Body of pancreas (tissue), 4 donors: ENCODE data around the gene IFNA1. TPM values are rescaled to one million over a fixed set of nuclear protein-coding genes. Genes with fewer than 3 reads are reported as not detected.
"Not testable (repeated sequence)": the region's sequence is repeated elsewhere in the genome, so short reads cannot be mapped to it uniquely, and the experiment has no call there.

ENCODE experiments used
- ATAC-seq: fragments of 150-250 bp; one replicate; pipeline ENCODE4 v1.9.1; 2016
- DNase-seq, 4 donors: peaks; one replicate each; pipeline ENCODE4 v3.0.0-alpha.2; 2019
- H3K27ac ChIP-seq, 4 donors: fragments of 200-600 bp; sonication (generic); 1 replicate in 3 of 4; 2 replicates in 1 of 4; pipeline versions ENCODE4 v1.5.1 to v1.6.1; 2016 to 2019; ENCODE audit warnings: mild to moderate bottlenecking in 1 of 4, mixed read lengths in 1 of 4, moderate library complexity in 1 of 4
- H3K27me3 ChIP-seq, 2 donors: fragments of 200-600 bp; sonication (generic); one replicate each; pipeline ENCODE4 v1.6.0; 2016; ENCODE audit warnings: mild to moderate bottlenecking in 1 of 2
- H3K36me3 ChIP-seq, 2 donors: fragments of 200-600 bp; sonication (generic); replicated peaks in 1 of 2; 2 replicates each; pipeline ENCODE4 v1.5.1; 2016; ENCODE audit warnings: low read depth in 2 of 2; ENCODE audit not compliant: insufficient read depth in 1 of 2
- H3K4me1 ChIP-seq: fragments of 200-600 bp; sonication (generic); one replicate; pipeline ENCODE4 v1.6.0; 2016
- H3K4me3 ChIP-seq, 2 donors: fragments of 200-600 bp; sonication (generic); 1 replicate in 1 of 2; 2 replicates in 1 of 2; pipeline ENCODE4 v1.5.1; 2016 to 2019
- H3K9me3 ChIP-seq, 3 donors: fragments of 200-600 bp; sonication (generic); 1 replicate in 2 of 3; 2 replicates in 1 of 3; pipeline ENCODE4 v1.5.1; 2016
- CTCF ChIP-seq, 7 experiments: fragments of 450-650 bp in 4 of 7; fragments of 200-600 bp in 3 of 7; sonication (generic) in 3 of 7; IDR thresholded peaks; one replicate each; pipeline ENCODE4 v1.5.1; 2016 to 2019; ENCODE audit warnings: antibody characterized with exemption in 7 of 7
- POLR2A ChIP-seq, 3 donors: fragments of 450-650 bp; IDR thresholded peaks; one replicate each; pipeline ENCODE4 v1.6.1; 2016; ENCODE audit warnings: antibody characterized with exemption in 3 of 3, mild to moderate bottlenecking in 2 of 3
- WGBS, 2 donors: methylation state at CpG; one replicate each; pipeline ENCODE4 v1.1.5; 2017; 5-methylcytosine and 5-hydroxymethylcytosine counted together
- intact Hi-C: fragments of 100-400 bp; cut with DNase I; formaldehyde crosslinking; loops from one replicate; pipeline ENCODE4 v1.15.1; 2023
- total RNA-seq, 2 donors: library from RNA; depleted of rRNA; stranded (reverse); fragments of >200 nt; gene quantifications; one replicate each; pipeline ENCODE4 v1.1.0, GENCODE V29; 2016

IFNA1 gene
- total RNA-seq, 2 donors from 2014 or later, result not detected

- ATAC-seq, result no peak
- intact Hi-C loops, result no loop called here
- no peaks in the 10 kb centered on the region for H3K27me3 ChIP-seq
- no peak for TF ChIP-seq CTCF (IDR thresholded peaks at IDR 0.05)
- TF ChIP-seq POLR2A (IDR thresholded peaks at IDR 0.05), result no peak
- no peaks in the 10 kb centered on the region for H3K9me3 ChIP-seq
- no peak overlapping the region for H3K27ac ChIP-seq
- no peak for DNase-seq
- 53 to 62% methylated on average over 1 of the region's 1 CpG for WGBS, 2 donors
- H3K4me3 ChIP-seq, result no peak overlapping the region
- H3K36me3 ChIP-seq, result no peaks in the 10 kb centered on the region
- H3K4me1 ChIP-seq, result no peaks in the 10 kb centered on the region
Measured at GRCh38 chr9:21428235-21428634, 12.0 kb upstream of the IFNA1 start.

GRCh38 chr9:21429191-21429590 lies 11.0 kb upstream of the IFNA1 start:
- ATAC-seq, result no peak

GRCh38 chr9:21432672-21433425 lies 7.4 kb upstream of the IFNA1 start:
- Histone ChIP-seq H3K27ac (no peak overlapping the region), H3K4me3 (no peak overlapping the region), H3K4me1 (no peaks in the 10 kb centered on the region), H3K9me3 (no peaks in the 10 kb centered on the region), H3K36me3 (no peaks in the 10 kb centered on the region), H3K27me3 (no peaks in the 10 kb centered on the region)
- DNase-seq (no peak), ATAC-seq (no peak)
- no peak for TF ChIP-seq CTCF (IDR thresholded peaks at IDR 0.05)
- TF ChIP-seq POLR2A (IDR thresholded peaks at IDR 0.05), result no peak
- 53 to 85% methylated on average over 2 of the region's 2 CpGs for WGBS, 2 donors
- intact Hi-C loops, result no loop called here

More at GRCh38 chr9:21429191-21429590, 11.0 kb upstream of the IFNA1 start:
- DNase-seq, result no peak
- no peaks in the 10 kb centered on the region for H3K36me3 ChIP-seq
- no peaks in the 10 kb centered on the region for H3K4me1 ChIP-seq
- intact Hi-C loops, result no loop called here
- WGBS, 2 donors, result 32 to 55% methylated on average over 2 of the region's 2 CpGs
- TF ChIP-seq POLR2A (IDR thresholded peaks at IDR 0.05), result no peak
- TF ChIP-seq CTCF (IDR thresholded peaks at IDR 0.05), result no peak
- H3K9me3 ChIP-seq, result no peaks in the 10 kb centered on the region
- no peak overlapping the region for H3K4me3 ChIP-seq
- no peaks in the 10 kb centered on the region for H3K27me3 ChIP-seq
- H3K27ac ChIP-seq, result no peak overlapping the region

- Histone ChIP-seq H3K9me3 (no peaks in the 10 kb centered on the region), H3K27me3 (no peaks in the 10 kb centered on the region), H3K36me3 (no peaks in the 10 kb centered on the region), H3K4me1 (no peaks in the 10 kb centered on the region), H3K4me3 (no peak overlapping the region), H3K27ac (no peak overlapping the region)
- intact Hi-C loops, result no loop called here
- WGBS, 2 donors, result 39 to 42% methylated on average over 9 of the region's 9 CpGs
- DNase-seq (peak; percentile 49 to 70 (median 59)), ATAC-seq (peak; percentile 53)
- TF ChIP-seq CTCF (IDR thresholded peaks at IDR 0.05) (peak in 6 of 7 experiments; percentile 36 to 57 (median 47)), POLR2A (IDR thresholded peaks at IDR 0.05) (no peak)
Measured at GRCh38 chr9:21434202-21435014, 5.8 kb upstream of the IFNA1 start.

GRCh38 chr9:21435015-21435383 lies 5.2 kb upstream of the IFNA1 start:
- H3K27ac ChIP-seq, H3K36me3 ChIP-seq, H3K4me1 ChIP-seq, DNase-seq, H3K4me3 ChIP-seq, ATAC-seq, intact Hi-C loops, H3K27me3 ChIP-seq, H3K9me3 ChIP-seq: not testable (repeated sequence)
- WGBS, 2 donors, result 49 to 53% methylated on average over 7 of the region's 7 CpGs
